HL-60 (cell line): ENCODE data around the gene LRP2.

Experiments used
- CTCF ChIP-seq: IDR thresholded peaks from one replicate; pipeline ENCODE4 v1.5.1; 2011; ENCODE audit warnings: low read length, control low read depth, inconsistent platforms; ENCODE audit not compliant: insufficient read depth
- GABPA ChIP-seq: IDR thresholded peaks from 2 replicates; pipeline ENCODE4 v1.6.1; 2012; ENCODE audit warnings: low read depth
- POLR2AphosphoS5 ChIP-seq: IDR thresholded peaks from 2 replicates; pipeline ENCODE4 v1.6.1; 2012; ENCODE audit warnings: low read depth
- REST ChIP-seq: IDR thresholded peaks from 2 replicates; pipeline ENCODE4 v1.6.1; 2012; ENCODE audit warnings: low read depth; ENCODE audit not compliant: insufficient replicate concordance
- SPI1 ChIP-seq: IDR thresholded peaks from 2 replicates; pipeline ENCODE4 v1.6.1; 2012; ENCODE audit warnings: low read depth, mild to moderate bottlenecking, borderline replicate concordance

DNA sequence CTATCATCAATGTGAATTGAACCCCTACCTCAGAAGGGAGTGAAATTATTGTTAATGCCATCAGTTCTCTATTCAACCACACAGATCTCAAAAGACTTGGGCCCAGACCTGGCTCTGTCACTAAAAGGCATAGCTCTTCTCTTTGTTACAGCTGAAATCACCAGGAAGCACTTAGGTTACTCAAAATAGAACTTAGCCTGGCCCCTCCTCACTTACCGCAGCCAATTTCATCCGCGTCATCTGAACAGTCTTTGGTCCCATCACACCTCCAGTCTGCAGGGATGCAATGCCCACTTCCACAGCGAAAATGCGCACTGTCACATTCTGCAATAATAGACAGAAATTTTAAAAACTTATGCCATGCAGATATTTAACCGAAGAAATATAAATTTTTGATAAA lies 41.8 kb downstream of the LRP2 start:
- TF ChIP-seq CTCF (no peak), POLR2AphosphoS5 (no peak), GABPA (no peak), REST (no peak), SPI1 (no peak)
